HepG2 (cell line): Measurements from ENCODE around the gene ABCB8. TPM values are rescaled to one million over a fixed set of nuclear protein-coding genes. Genes with fewer than 3 reads are reported as not detected.
A peak's percentile ranks its signal among the peaks of the same experiment; 100 is the strongest.

Experiments used
- ATAD3A ChIP-seq: sonication (generic); formaldehyde crosslinking; IDR thresholded peaks from 2 replicates; pipeline ENCODE4 v1.4.0; 2020; ENCODE audit warnings: missing genetic modification reagents
- MAFG ChIP-seq: sonication (generic); formaldehyde crosslinking; IDR thresholded peaks from 2 replicates; pipeline ENCODE4 v1.5.1; 2020; ENCODE audit warnings: mild to moderate bottlenecking, missing genetic modification reagents
- MBNL3 ChIP-seq: fragments of 250-450 bp; sonication (Bioruptor Pico); conservative IDR thresholded peaks from 2 replicates; pipeline ENCODE4 v1.8.0; 2022; ENCODE audit warnings: mild to moderate bottlenecking, inconsistent platforms
- NCOR1 ChIP-seq: fragments of 200-600 bp; sonication (generic); IDR thresholded peaks from 2 replicates; pipeline ENCODE4 v1.7.0; 2017; ENCODE audit warnings: antibody characterized with exemption, low read length, borderline replicate concordance
- NFE2L1 ChIP-seq: sonication (generic); formaldehyde crosslinking; IDR thresholded peaks from 2 replicates; pipeline ENCODE4 v1.4.0; 2020; ENCODE audit warnings: missing genetic modification reagents, mild to moderate bottlenecking, borderline replicate concordance
- ZNF34 ChIP-seq: sonication (generic); formaldehyde crosslinking; IDR thresholded peaks from 2 replicates; pipeline ENCODE4 v1.4.0; 2020; ENCODE audit warnings: mild to moderate bottlenecking, missing genetic modification reagents, borderline replicate concordance
- ZNF737 ChIP-seq: sonication (generic); formaldehyde crosslinking; IDR thresholded peaks from 2 replicates; pipeline ENCODE4 v1.5.0; 2020; ENCODE audit warnings: missing genetic modification reagents, mild to moderate bottlenecking, borderline replicate concordance
- ZNF775 ChIP-seq: sonication (generic); formaldehyde crosslinking; IDR thresholded peaks from 2 replicates; pipeline ENCODE4 v1.4.0; 2020; ENCODE audit warnings: missing genetic modification reagents, mild to moderate bottlenecking, moderate library complexity, borderline replicate concordance
- ZNF781 ChIP-seq: sonication (generic); formaldehyde crosslinking; IDR thresholded peaks from 2 replicates; pipeline ENCODE4 v1.5.1; 2020; ENCODE audit warnings: borderline replicate concordance, mild to moderate bottlenecking, missing genetic modification reagents; ENCODE audit errors: not compliant biosample characterization
- ZNF790 ChIP-seq: sonication (generic); formaldehyde crosslinking; IDR thresholded peaks from 2 replicates; pipeline ENCODE4 v1.8.0; 2022; ENCODE audit warnings: missing genetic modification reagents, mild to moderate bottlenecking, borderline replicate concordance
- ZSCAN30 ChIP-seq: sonication (generic); formaldehyde crosslinking; IDR thresholded peaks from 2 replicates; pipeline ENCODE4 v1.5.0; 2020; ENCODE audit warnings: mild to moderate bottlenecking, missing genetic modification reagents
- polyA plus RNA-seq, 8 experiments: library from polyadenylated mRNA; depleted of rRNA in 3 of 8; stranded (reverse) in 7 of 8; unstranded in 1 of 8; fragments of >200 nt; fragmentation: Illumina TruSeq in 4 of 8; extraction: Trizol in 4 of 8; gene quantifications; 2 replicates each; pipeline versions ENCODE4 v1.2.1 to v1.2.3, GENCODE V29; 2011 to 2016; ENCODE audit warnings: low read depth in 4 of 8, missing spikeins in 1 of 8, mixed read lengths in 1 of 8; ENCODE audit not compliant: insufficient read depth in 1 of 8
- total RNA-seq, 5 experiments: library from RNA; depleted of rRNA; stranded (reverse); fragments of >200 nt; fragmentation: Illumina TruSeq; extraction: Trizol; gene quantifications; 2 replicates each; pipeline ENCODE4 v1.2.3, GENCODE V29; 2016; ENCODE audit warnings: low read depth in 1 of 5
- TF ChIP-seq, protein P1 (sequence below): sonication (generic); formaldehyde crosslinking; IDR thresholded peaks from 2 replicates; pipeline ENCODE4 v1.4.0; 2020; ENCODE audit warnings: missing genetic modification reagents
- TF ChIP-seq, protein P2 (sequence below): sonication (generic); formaldehyde crosslinking; IDR thresholded peaks from 2 replicates; pipeline ENCODE4 v1.5.1; 2020; ENCODE audit warnings: mild to moderate bottlenecking, missing genetic modification reagents, moderate library complexity
- TF ChIP-seq, protein P3 (sequence below): sonication (generic); formaldehyde crosslinking; IDR thresholded peaks from 2 replicates; pipeline ENCODE4 v1.4.0; 2020; ENCODE audit warnings: missing genetic modification reagents; ENCODE audit errors: not compliant biosample characterization
- TF ChIP-seq, protein P4 (sequence below): IDR thresholded peaks from 2 replicates; pipeline ENCODE4 v1.6.1; 2016; ENCODE audit warnings: low read depth, control low read depth
- TF ChIP-seq, protein P5 (sequence below): sonication (generic); formaldehyde crosslinking; conservative IDR thresholded peaks from 2 replicates; pipeline ENCODE4 v1.8.0; 2022; ENCODE audit warnings: low read depth, missing genetic modification reagents
- TF ChIP-seq, protein P6 (sequence below): IDR thresholded peaks from 2 replicates; pipeline ENCODE4 v1.6.1; 2016

Gene ABCB8
- total and polyA plus RNA-seq, 2 of the 13 experiments (the other 11 are each of a cell fraction or from before 2014, with no cell fraction given) = 6.6 to 16.7 TPM

DNA sequence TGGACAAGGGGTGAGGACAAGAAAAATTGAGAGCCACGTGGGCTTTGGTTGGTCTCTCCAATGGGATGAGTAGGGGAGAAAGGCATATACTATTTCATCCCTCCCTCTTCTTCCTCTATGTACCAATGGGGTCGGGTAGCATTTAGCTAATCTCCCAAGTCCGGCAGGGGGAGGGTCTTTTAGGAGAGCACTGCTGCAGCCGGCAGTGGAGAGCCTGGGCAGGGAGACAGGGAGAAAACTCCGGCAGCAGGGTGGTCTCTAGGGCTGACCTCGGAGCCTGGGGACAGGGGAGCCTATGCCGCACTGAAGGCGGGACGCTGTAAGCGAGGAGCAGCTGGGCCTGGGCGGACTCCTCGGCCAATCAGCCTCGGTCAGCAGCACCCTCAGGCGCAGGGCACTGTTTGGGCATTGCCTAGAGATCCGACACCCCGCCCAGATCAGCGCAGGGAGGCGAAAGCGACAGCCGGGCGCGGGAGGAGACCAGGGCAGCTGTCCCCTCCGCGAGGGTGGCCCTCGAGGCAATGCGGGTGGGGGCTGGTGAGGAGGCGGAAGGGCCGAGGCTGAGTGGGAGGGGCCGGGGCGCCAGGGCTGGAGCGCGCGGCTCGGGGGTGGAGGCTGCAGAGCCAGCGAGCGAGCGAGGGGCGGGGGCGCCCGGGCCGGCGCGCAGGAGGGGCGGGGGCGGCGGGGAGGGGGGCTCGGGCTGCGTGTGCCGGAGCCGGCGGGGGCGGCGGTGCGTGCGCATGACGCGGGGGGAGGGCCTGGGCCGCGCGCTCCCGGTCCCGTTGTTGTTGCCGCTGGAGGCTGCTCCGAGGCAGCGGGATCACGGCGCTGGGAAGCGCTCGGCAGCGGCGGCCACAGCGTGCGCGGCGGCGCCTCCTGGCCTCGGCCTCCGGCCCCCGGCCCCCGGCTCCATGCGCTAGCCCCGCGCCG lies 57.7 kb downstream of the ABCB8 start, which contains the start of gene AGAP3 (continued):
- TF ChIP-seq, protein P1, sequence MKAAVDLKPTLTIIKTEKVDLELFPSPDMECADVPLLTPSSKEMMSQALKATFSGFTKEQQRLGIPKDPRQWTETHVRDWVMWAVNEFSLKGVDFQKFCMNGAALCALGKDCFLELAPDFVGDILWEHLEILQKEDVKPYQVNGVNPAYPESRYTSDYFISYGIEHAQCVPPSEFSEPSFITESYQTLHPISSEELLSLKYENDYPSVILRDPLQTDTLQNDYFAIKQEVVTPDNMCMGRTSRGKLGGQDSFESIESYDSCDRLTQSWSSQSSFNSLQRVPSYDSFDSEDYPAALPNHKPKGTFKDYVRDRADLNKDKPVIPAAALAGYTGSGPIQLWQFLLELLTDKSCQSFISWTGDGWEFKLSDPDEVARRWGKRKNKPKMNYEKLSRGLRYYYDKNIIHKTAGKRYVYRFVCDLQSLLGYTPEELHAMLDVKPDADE = no peak
- TF ChIP-seq ZNF790 (no peak), MAFG (no peak), ATAD3A (CRISPR knock-in tag) (no peak), ZNF775 (CRISPR knock-in tag) (no peak), ZSCAN30 (CRISPR knock-in tag) (no peak), ZNF34 (CRISPR knock-in tag) (no peak), NCOR1 (no peak), NFE2L1 (CRISPR knock-in tag) (no peak), ZNF781 (CRISPR knock-in tag) (peak; percentile 57), MBNL3 (no peak), ZNF737 (CRISPR knock-in tag) (no peak)
- TF ChIP-seq, protein P2, sequence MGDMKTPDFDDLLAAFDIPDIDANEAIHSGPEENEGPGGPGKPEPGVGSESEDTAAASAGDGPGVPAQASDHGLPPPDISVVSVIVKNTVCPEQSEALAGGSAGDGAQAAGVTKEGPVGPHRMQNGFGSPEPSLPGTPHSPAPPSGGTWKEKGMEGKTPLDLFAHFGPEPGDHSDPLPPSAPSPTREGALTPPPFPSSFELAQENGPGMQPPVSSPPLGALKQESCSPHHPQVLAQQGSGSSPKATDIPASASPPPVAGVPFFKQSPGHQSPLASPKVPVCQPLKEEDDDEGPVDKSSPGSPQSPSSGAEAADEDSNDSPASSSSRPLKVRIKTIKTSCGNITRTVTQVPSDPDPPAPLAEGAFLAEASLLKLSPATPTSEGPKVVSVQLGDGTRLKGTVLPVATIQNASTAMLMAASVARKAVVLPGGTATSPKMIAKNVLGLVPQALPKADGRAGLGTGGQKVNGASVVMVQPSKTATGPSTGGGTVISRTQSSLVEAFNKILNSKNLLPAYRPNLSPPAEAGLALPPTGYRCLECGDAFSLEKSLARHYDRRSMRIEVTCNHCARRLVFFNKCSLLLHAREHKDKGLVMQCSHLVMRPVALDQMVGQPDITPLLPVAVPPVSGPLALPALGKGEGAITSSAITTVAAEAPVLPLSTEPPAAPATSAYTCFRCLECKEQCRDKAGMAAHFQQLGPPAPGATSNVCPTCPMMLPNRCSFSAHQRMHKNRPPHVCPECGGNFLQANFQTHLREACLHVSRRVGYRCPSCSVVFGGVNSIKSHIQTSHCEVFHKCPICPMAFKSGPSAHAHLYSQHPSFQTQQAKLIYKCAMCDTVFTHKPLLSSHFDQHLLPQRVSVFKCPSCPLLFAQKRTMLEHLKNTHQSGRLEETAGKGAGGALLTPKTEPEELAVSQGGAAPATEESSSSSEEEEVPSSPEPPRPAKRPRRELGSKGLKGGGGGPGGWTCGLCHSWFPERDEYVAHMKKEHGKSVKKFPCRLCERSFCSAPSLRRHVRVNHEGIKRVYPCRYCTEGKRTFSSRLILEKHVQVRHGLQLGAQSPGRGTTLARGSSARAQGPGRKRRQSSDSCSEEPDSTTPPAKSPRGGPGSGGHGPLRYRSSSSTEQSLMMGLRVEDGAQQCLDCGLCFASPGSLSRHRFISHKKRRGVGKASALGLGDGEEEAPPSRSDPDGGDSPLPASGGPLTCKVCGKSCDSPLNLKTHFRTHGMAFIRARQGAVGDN = peak; percentile 90
- TF ChIP-seq, protein P3, sequence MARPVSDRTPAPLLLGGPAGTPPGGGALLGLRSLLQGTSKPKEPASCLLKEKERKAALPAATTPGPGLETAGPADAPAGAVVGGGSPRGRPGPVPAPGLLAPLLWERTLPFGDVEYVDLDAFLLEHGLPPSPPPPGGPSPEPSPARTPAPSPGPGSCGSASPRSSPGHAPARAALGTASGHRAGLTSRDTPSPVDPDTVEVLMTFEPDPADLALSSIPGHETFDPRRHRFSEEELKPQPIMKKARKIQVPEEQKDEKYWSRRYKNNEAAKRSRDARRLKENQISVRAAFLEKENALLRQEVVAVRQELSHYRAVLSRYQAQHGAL (CRISPR knock-in tag) = peak; percentile 35
- TF ChIP-seq, protein P4, sequence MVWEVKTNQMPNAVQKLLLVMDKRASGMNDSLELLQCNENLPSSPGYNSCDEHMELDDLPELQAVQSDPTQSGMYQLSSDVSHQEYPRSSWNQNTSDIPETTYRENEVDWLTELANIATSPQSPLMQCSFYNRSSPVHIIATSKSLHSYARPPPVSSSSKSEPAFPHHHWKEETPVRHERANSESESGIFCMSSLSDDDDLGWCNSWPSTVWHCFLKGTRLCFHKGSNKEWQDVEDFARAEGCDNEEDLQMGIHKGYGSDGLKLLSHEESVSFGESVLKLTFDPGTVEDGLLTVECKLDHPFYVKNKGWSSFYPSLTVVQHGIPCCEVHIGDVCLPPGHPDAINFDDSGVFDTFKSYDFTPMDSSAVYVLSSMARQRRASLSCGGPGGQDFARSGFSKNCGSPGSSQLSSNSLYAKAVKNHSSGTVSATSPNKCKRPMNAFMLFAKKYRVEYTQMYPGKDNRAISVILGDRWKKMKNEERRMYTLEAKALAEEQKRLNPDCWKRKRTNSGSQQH (CRISPR knock-in tag) = no peak
- TF ChIP-seq, protein P5, sequence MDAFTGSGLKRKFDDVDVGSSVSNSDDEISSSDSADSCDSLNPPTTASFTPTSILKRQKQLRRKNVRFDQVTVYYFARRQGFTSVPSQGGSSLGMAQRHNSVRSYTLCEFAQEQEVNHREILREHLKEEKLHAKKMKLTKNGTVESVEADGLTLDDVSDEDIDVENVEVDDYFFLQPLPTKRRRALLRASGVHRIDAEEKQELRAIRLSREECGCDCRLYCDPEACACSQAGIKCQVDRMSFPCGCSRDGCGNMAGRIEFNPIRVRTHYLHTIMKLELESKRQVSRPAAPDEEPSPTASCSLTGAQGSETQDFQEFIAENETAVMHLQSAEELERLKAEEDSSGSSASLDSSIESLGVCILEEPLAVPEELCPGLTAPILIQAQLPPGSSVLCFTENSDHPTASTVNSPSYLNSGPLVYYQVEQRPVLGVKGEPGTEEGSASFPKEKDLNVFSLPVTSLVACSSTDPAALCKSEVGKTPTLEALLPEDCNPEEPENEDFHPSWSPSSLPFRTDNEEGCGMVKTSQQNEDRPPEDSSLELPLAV (CRISPR knock-in tag) = no peak
- TF ChIP-seq, protein P6, sequence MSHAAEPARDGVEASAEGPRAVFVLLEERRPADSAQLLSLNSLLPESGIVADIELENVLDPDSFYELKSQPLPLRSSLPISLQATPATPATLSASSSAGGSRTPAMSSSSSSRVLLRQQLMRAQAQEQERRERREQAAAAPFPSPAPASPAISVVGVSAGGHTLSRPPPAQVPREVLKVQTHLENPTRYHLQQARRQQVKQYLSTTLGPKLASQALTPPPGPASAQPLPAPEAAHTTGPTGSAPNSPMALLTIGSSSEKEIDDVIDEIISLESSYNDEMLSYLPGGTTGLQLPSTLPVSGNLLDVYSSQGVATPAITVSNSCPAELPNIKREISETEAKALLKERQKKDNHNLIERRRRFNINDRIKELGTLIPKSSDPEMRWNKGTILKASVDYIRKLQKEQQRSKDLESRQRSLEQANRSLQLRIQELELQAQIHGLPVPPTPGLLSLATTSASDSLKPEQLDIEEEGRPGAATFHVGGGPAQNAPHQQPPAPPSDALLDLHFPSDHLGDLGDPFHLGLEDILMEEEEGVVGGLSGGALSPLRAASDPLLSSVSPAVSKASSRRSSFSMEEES (CRISPR knock-in tag) = no peak
